ENCODE measurements around the gene CCDC177. TPM values are rescaled to one million over a fixed set of nuclear protein-coding genes. Genes with fewer than 3 reads are reported as not detected.
A peak's percentile ranks its signal among the peaks of the same experiment; 100 is the strongest.

Gene CCDC177
- total RNA-seq, 2 donors from 2014 or later: not detected

DNA sequence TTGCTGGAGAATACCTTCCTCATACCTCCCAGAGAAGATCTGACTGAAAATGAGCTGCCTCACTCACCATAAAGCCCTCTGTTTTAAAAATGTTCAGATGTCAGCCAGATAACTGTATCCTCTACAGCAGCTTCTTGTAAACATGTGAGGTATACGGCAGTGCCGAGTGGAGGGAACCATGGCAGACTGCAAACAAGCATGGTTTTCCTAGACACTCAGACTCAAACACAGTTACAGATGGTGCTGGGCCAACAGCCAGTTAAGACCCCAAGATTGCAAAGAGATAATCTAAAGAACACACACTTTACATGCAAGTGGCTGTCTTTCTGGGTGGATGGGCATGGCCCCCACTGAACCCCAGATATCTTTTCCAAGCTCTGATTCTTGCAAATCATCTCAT, 16.6 kb upstream of the CCDC177 start:
- H3K36me3 Mint-ChIP-seq (ENCODE audit: low read depth): no peaks in the 10 kb centered on the region
- H3K4me3 Mint-ChIP-seq: no peak overlapping the region
- no peak for DNase-seq
- peaks cover 13% of the 10 kb centered on the region for H3K27me3 Mint-ChIP-seq
- no peaks in the 10 kb centered on the region for H3K4me1 Mint-ChIP-seq
- ATAC-seq: no peak
- H3K9me3 ChIP-seq (ENCODE audit: control insufficient read depth, low read length, poor library complexity, severe bottlenecking): no peaks in the 10 kb centered on the region
- no peak overlapping the region for H3K27ac Mint-ChIP-seq

DNA sequence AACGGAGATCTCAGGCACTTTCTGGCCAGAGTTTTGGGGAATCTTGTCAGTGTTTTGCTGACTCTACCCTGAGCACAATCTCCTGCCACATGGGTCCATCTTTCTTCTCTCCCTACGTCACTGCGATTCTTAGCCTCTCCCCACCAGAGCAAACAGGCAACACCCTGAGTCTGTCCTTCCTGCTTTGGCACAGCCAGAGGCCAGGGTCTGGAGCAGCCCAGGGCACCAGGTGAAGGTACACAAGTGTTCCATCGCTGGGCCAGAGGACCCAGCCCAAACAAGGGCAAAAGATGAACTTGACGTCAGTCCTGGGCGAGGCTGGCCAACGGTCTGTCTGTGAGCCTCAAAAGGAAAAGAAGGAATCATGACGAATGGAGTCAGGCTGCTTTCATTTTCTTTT, 12.7 kb upstream of the CCDC177 start:
- DNase-seq (no peak), ATAC-seq (no peak)
- H3K27me3 Mint-ChIP-seq: no peaks in the 10 kb centered on the region
- H3K4me1 Mint-ChIP-seq: peaks cover 2% of the 10 kb centered on the region
- no peak overlapping the region for H3K27ac Mint-ChIP-seq
- no peaks in the 10 kb centered on the region for H3K36me3 Mint-ChIP-seq (ENCODE audit: low read depth)
- no peak overlapping the region for H3K4me3 Mint-ChIP-seq
- H3K9me3 ChIP-seq (ENCODE audit: control insufficient read depth, low read length, poor library complexity, severe bottlenecking): no peaks in the 10 kb centered on the region

DNA sequence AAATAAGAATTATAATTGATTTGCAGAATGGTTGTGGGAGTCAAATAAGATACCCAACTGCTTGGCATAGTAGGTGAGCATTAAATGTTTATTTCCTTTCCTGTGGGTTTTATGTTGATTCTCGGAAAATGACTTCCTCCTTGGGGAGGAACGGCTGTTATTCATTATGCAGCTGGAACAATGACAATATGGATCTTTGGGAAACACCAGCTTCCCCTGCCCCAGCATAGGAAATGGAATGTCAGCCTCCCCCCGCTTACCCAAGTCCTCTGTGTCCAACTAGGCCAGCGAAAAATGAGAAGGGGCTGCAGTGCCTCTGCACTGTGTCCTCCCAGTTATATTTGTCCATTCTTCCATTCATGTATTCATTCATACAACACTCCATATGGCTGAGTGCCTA, 11.7 kb upstream of the CCDC177 start:
- H3K4me3 Mint-ChIP-seq: no peak overlapping the region
- H3K36me3 Mint-ChIP-seq (ENCODE audit: low read depth): no peaks in the 10 kb centered on the region
- ATAC-seq: no peak
- DNase-seq: no peak
- peaks cover 2% of the 10 kb centered on the region for H3K4me1 Mint-ChIP-seq
- H3K9me3 ChIP-seq (ENCODE audit: control insufficient read depth, low read length, poor library complexity, severe bottlenecking): no peaks in the 10 kb centered on the region
- H3K27ac Mint-ChIP-seq: no peak overlapping the region
- H3K27me3 Mint-ChIP-seq: no peaks in the 10 kb centered on the region

DNA sequence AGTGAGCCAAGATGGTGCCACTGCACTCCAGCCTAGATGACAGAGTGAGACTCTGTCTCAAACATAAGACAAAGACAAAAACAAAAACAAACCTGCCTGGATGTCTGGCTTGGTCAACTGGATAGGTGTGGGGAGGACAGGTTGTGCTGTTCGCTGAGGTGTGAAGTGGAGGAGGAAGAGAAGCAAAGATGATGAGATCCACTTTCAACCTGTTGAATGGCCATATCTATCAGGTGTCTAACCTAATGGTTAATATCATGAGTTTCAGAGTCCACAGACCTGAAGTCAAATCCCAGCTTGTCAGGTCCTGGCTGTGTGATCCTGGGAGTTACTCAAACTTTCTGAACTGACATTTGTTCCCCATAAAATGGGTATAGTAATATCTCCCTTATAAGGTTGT, 9.7 kb upstream of the CCDC177 start:
- DNase-seq (no peak), ATAC-seq (no peak)
- Mint-ChIP-seq H3K4me3 (no peak overlapping the region), H3K4me1 (peaks cover 2% of the 10 kb centered on the region), H3K27me3 (peaks cover 4% of the 10 kb centered on the region), H3K36me3 (ENCODE audit: low read depth) (no peaks in the 10 kb centered on the region), H3K27ac (peak overlapping the region; percentile 9)
- no peaks in the 10 kb centered on the region for H3K9me3 ChIP-seq (ENCODE audit: control insufficient read depth, low read length, poor library complexity, severe bottlenecking)

DNA sequence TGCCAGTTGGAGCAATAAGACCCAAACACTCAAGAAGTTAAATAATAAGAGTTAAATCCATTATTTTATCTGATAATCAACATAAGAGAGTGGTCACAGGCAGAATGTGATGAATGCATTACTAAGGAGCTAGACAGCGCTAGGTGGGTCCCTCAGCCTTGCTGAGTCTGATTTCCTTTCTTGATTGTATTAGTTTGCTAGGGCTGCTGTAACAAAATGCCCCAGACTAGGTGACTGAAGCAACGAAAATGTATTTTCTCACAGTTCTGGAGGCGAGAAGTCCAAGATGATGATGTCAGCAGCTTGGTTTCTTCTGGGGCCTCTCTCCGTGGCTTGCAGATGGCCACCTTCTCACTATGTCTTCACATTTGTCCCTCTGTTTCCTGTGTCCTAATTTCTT, 8.2 kb upstream of the CCDC177 start:
- Mint-ChIP-seq H3K27me3 (peaks cover 13% of the 10 kb centered on the region), H3K4me3 (no peak overlapping the region), H3K4me1 (peaks cover 2% of the 10 kb centered on the region), H3K36me3 (ENCODE audit: low read depth) (no peaks in the 10 kb centered on the region), H3K27ac (no peak overlapping the region)
- ATAC-seq (no peak), DNase-seq (no peak)
- H3K9me3 ChIP-seq (ENCODE audit: control insufficient read depth, low read length, poor library complexity, severe bottlenecking): no peaks in the 10 kb centered on the region

DNA sequence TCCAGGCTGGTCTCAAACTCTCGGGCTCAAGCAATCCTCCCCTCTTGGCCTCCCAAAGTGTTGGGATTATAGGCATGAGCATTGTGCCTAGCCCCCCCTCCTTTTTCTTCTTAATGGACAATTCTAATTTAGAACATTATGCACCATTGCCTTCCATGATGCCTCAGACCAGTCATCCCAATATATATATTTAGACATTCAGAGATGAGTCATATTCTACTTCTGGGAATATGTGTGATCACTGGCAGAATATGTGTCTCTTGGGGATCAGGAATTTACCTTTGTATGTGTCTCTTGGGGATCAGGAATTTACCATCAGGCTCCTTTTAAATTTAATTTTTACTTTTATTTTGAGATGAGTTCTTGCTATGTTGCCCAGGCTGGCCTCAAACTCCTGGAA, 7.5 kb upstream of the CCDC177 start:
- Mint-ChIP-seq H3K36me3 (ENCODE audit: low read depth) (no peaks in the 10 kb centered on the region), H3K27ac (no peak overlapping the region), H3K4me1 (peaks cover 2% of the 10 kb centered on the region), H3K4me3 (no peak overlapping the region), H3K27me3 (peaks cover 13% of the 10 kb centered on the region)
- no peak for DNase-seq
- ATAC-seq: no peak
- H3K9me3 ChIP-seq (ENCODE audit: control insufficient read depth, low read length, poor library complexity, severe bottlenecking): no peaks in the 10 kb centered on the region

DNA sequence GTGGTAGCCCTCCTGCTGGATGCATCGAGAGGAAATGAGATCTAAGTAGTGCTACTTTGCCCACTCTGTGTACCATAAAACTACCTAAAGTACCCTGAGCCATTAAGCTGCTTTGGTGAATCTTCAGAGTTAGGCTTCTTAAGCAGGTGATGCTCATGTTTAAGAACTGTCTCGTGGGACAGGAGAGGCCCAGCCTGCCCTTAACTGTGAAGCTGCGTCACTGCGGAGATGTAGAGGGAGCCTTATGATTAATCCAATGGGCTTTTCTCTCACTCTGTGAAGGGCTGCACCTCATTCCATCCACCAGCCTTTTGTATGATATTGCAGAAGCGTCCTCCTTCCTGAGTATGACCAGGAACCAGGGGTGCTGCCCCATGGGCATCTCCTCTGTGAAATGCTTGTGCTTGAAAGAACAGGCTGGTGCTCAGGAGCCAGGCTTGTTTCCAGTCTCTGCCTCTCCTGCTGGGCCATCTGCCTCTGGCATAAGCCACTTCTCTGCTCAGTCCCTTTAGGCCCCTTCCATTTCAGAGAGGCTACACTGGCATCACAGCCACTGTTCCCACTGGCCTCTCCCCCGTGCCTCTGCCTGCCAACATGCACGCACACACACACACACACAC, 6.8 kb upstream of the CCDC177 start:
- ATAC-seq (no peak), DNase-seq (no peak)
- H3K4me1 Mint-ChIP-seq: peaks cover 2% of the 10 kb centered on the region
- H3K36me3 Mint-ChIP-seq (ENCODE audit: low read depth): peaks cover under 1% of the 10 kb centered on the region
- peaks cover 17% of the 10 kb centered on the region for H3K27me3 Mint-ChIP-seq
- no peak overlapping the region for H3K4me3 Mint-ChIP-seq
- H3K27ac Mint-ChIP-seq: no peak overlapping the region
- H3K9me3 ChIP-seq (ENCODE audit: control insufficient read depth, low read length, poor library complexity, severe bottlenecking): no peaks in the 10 kb centered on the region

DNA sequence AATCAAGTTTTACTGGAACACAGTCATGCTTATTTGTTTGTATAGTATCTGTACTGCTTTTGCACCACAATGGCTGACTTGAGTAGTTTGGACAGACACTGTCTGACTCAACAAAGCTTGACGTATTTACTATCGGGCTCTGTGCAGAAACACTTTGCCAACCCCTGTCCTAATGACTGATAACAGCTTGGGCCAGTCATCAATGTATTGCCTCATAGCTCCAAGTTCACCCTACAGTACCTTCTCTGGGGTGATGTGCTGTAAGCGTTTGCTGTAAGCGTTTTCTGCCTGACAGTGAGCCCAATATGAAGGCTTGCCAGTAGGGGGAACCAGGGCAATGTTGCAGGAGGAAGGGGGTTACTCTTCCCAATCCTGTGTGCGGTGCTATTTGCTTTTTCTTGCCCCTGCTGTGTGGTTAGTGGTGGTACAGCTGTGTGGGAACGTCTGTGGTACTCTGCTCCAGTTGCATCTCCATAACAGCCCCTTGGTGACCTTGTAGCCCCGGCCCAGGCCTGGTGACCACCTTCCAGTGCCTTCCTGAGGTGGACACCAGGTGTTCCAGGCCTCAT, 5.4 kb upstream of the CCDC177 start:
- Mint-ChIP-seq H3K36me3 (ENCODE audit: low read depth) (peaks cover 7% of the 10 kb centered on the region), H3K27me3 (peaks cover 30% of the 10 kb centered on the region), H3K27ac (no peak overlapping the region), H3K4me3 (no peak overlapping the region), H3K4me1 (peaks cover 4% of the 10 kb centered on the region)
- peak; percentile 21 for ATAC-seq
- DNase-seq: no peak
- H3K9me3 ChIP-seq (ENCODE audit: control insufficient read depth, low read length, poor library complexity, severe bottlenecking): no peaks in the 10 kb centered on the region

DNA sequence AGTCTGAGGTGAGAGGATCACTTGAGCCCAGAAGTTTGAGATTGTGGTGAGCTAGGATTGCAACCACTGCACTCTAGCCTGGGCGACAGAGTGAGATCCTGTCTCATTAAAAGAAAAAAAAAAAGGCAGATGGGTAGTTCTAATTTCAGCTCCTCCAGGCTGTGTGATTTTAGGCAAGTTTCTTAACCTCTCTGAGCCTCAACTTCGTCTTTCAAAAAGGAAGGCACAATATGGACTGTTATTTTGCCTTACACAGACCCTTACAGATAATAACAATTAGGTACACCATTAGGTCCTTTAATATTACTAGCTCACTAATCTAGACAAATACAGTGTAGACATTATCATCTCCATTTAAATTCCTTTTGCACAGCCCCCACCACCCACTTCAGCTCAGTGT, 4.8 kb upstream of the CCDC177 start:
- peaks cover 36% of the 10 kb centered on the region for H3K27me3 Mint-ChIP-seq
- DNase-seq: no peak
- peaks cover 9% of the 10 kb centered on the region for H3K36me3 Mint-ChIP-seq (ENCODE audit: low read depth)
- no peak for ATAC-seq
- H3K9me3 ChIP-seq (ENCODE audit: control insufficient read depth, low read length, poor library complexity, severe bottlenecking): no peaks in the 10 kb centered on the region
- H3K27ac Mint-ChIP-seq: no peak overlapping the region
- H3K4me3 Mint-ChIP-seq: no peak overlapping the region
- peaks cover 7% of the 10 kb centered on the region for H3K4me1 Mint-ChIP-seq

DNA sequence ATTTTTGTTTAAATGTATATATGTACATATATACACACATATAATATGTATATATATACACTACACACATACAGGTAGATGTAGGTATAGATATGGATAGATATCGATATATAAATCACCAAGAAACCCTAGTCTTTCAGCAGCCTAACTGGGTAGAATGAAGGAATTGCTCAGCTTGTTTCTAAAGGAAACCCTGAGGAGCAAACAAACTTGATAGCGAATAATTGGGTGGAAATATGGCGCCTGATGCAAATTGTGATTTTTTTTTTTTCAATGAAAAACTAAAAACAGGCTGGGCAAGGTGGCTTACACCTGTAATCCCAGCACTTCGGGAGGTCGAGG, 254 bp upstream of the CCDC177 start:
- no peaks in the 10 kb centered on the region for H3K9me3 ChIP-seq (ENCODE audit: control insufficient read depth, low read length, poor library complexity, severe bottlenecking)
- H3K27ac Mint-ChIP-seq: no peak overlapping the region
- ATAC-seq: no peak
- H3K27me3 Mint-ChIP-seq: peaks cover 60% of the 10 kb centered on the region
- H3K4me1 Mint-ChIP-seq: peaks cover 9% of the 10 kb centered on the region
- peaks cover 9% of the 10 kb centered on the region for H3K36me3 Mint-ChIP-seq (ENCODE audit: low read depth)
- peak overlapping the region; percentile 95 for H3K4me3 Mint-ChIP-seq
- DNase-seq: no peak

DNA sequence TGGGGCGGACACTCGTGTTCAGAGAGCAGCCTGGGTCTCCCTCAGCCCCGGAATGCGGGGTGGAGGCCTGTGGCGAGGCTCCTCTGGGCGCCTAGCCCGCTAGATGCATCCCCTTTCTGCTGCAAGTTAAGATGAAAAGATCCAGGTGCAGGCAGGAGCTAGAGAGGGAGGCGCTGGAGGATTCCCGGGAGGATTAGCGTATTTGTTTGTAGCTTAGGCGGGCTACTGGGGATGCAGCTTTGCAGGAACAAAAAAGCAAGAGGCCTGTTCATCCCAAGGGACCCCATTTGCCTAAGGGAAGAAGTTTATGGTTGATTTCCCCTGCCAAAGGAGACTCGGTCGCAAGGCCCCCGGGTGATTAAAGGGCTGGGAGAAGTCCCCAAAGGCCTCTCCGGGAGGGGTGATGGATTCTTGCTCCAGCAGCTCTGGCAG, 824 bp downstream of the CCDC177 start:
- peak overlapping the region; percentile 95 for H3K4me3 Mint-ChIP-seq
- H3K27ac Mint-ChIP-seq: no peak overlapping the region
- ATAC-seq: no peak
- peaks cover 9% of the 10 kb centered on the region for H3K4me1 Mint-ChIP-seq
- no peak for DNase-seq
- peaks cover 9% of the 10 kb centered on the region for H3K36me3 Mint-ChIP-seq (ENCODE audit: low read depth)
- H3K27me3 Mint-ChIP-seq: peaks cover 62% of the 10 kb centered on the region
- no peaks in the 10 kb centered on the region for H3K9me3 ChIP-seq (ENCODE audit: control insufficient read depth, low read length, poor library complexity, severe bottlenecking)

DNA sequence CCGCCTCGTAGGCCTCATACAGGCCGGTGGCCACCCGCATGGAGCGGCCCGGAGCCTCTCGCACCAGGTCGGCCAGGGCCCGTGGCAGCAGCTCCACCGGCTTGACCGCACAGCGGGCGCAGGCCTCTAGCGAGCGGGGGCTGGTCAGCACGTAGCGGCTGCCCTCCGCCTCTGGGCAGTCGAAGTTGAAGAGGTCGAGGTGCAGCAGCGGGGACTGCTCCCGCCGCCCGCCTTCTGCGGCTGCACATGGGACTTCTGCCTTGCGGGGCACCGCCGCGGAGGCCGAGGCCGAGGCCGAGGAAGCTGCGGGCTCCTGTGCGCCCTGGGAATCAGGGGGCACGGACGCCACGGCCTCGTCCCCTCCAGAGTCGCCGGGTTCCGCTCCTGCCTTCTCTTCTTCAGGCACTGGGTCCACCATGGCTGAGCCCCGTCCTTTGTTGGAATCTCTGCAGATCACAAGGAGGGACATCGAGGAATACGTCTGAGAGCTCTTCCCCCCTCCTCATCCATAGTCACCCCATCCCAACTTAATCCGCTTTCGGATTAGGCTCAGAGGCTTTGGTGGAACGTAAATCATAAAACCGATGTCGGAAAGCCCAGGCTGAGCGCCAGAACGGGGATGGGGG, 1.4 kb downstream of the CCDC177 start:
- Mint-ChIP-seq H3K27ac (no peak overlapping the region), H3K27me3 (peaks cover 63% of the 10 kb centered on the region)

DNA sequence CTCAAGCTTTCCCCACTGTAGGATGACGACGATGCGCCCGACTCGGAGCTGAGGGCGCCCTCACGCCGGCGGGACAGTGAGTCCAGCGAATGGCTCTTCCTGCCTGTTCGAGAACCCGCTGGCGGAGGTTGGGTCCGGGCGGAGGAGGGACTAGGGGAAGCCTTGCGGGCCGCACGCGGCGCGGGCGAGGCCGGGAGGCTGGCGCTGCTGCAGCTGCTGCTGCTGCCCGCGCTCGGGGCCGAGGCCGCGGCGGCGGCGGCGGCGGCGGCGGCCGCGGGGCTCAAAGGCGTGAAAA, 1.9 kb downstream of the CCDC177 start:
- H3K4me3 Mint-ChIP-seq: peak overlapping the region; percentile 65
- H3K36me3 Mint-ChIP-seq (ENCODE audit: low read depth): peaks cover 9% of the 10 kb centered on the region
- DNase-seq (no peak), ATAC-seq (no peak)
- no peak overlapping the region for H3K27ac Mint-ChIP-seq
- peaks cover 9% of the 10 kb centered on the region for H3K4me1 Mint-ChIP-seq
- no peaks in the 10 kb centered on the region for H3K9me3 ChIP-seq (ENCODE audit: control insufficient read depth, low read length, poor library complexity, severe bottlenecking)
- peaks cover 68% of the 10 kb centered on the region for H3K27me3 Mint-ChIP-seq

More for the DNA sequence above, 1.4 kb downstream of the CCDC177 start:
- no peak for DNase-seq
- H3K4me3 Mint-ChIP-seq: peak overlapping the region; percentile 95
- H3K36me3 Mint-ChIP-seq (ENCODE audit: low read depth): peaks cover 9% of the 10 kb centered on the region
- H3K9me3 ChIP-seq (ENCODE audit: control insufficient read depth, low read length, poor library complexity, severe bottlenecking): no peaks in the 10 kb centered on the region
- H3K4me1 Mint-ChIP-seq: peaks cover 9% of the 10 kb centered on the region
- ATAC-seq: no peak

Measured in T-helper 17 cell (primary cell).